Hematopoietic multipotent progenitor cell treated with erythropoietin and hydrocortisone succinate and interleukin-3 and kit ligand, for 17 days (in vitro differentiated cells): ENCODE measurements around the gene ATP5F1B.
"Not testable (repeated sequence)": the region's sequence is repeated elsewhere in the genome, so short reads cannot be mapped to it uniquely, and the experiment has no call there.

Experiments used
- DNase-seq: peaks from one replicate; pipeline ENCODE4 v3.0.0-alpha.2; 2015; ENCODE audit warnings: low spot score

The ATP5F1B gene

GRCh38 chr12:56645717-56646446, at the start of gene ATP5F1B:
ATP5F1B (minus strand) TSS chr12:56645984; CDS start chr12:56645963, 21 bp downstream.
- DNase-seq: peak; percentile 98

DNA sequence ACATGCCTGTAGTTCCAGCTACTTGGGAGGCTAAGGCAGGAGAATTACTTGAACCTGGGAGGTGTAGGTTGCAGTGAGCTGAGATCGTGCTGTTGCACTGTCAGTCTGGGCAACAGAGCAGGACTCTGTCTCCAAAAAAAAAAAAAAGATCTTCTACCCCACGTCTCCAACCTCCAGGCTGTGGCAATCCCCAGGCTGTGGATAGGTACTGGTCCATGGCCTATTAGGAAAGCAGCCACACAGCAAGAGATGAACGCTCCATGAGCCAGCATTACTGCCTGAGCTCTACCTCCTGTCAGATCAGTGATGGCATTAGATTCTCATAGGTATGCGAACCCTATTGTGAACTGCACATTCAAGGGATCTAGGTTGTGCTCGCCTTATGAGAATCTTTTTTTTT, 48.4 kb upstream of the ATP5F1B start:
- no peak for DNase-seq

DNA sequence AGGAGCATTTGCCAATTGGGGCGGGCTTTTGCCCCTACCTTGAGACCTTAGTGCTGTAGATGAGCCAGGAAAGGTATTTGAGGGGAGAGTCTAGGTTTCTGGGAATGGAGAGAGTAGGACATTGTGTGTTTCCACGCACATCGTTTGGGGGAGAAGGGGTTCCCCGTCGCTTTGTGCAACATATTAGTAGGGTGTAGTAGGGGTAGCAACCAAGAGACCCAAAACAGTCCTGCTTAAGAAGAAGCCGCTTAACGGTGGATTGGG, 43.0 kb upstream of the ATP5F1B start:
- DNase-seq: no peak

DNA sequence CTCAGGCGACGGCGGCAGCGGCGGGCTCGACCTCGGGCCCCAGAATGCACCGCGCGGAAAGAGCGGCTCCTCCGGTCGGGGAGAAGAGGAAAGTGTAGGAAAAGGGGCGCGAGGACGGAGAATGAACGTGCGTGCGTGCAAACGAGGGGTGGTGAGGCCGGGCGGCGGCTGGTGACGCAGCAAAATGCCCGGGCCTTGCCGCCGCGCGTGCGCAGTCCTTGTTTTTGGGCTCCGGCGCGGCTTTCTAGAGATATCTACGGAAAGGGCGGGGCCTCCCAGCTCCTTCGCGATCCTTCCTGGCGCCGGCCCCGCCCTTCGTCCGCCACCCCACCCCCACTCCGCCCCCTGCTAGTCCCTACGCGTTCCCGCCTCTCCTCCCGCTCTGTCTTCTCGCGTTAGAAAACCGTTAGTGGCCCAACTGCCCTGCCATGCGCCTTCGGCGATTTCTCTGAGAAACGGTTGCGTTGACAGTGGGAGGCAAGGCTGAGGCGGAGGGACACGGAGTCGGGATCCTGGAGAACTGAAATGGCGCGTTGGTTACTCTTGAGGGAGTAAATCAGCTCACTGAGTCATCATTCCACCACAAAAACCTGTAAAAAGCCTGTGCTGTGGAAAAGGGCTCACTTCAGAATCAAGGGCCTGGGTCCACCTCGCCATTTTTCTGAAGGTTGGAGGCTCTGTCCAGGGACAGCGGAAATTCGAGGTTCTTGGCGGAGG, 42.5 kb upstream of the ATP5F1B start, which contains the start of gene PTGES3:
Gene PTGES3 (minus strand): TSS at position 156 of the 717 bp plus-strand sequence. CDS start 285 bp downstream, outside the sequence.
- DNase-seq: peak; percentile 99

DNA sequence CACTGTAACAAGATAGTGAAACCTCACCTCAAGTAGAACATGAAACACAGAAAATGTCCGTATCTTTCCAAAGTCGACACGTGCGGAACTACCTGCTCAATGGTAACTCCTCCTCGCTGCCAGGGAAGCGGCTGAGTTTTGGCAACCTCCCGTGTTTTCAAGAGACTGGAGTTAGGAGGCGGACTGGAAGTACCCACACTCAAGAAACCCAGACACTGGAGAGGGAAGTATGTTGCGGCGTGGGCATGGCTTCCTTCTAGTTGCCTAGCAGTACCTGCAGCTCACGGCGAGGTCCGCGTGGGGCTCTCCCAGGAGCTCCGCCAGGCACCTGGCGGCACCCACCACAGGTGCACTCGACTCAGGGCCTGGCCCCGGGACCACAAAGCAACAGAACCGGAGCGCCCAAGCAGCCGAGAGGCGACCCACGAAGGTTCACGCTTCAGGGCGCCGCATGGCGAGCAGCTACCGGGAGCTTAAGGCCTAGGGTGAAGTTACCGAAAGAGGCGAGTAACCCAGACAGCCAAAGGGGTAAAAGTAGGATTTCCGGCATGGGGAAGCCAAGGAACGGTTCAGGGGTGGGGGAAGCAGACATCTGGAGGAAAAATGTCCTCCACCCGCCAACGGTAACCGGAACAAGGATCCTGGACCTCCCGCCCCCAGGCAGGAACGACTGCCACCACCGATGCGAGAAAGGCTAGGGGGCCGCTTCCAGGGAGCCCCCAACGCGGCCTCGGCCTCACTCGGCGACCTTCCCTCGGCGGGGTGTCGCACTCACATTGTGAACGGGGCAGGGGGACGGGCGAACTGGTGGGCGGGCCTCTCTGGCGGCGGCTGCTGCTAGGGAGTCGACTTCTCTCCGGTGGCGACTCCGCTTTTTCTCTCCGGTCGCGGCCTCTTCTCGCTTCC, 41.7 kb upstream of the ATP5F1B start:
- no peak for DNase-seq

GRCh38 chr12:56684745-56685359, 39.1 kb upstream of the ATP5F1B start:
- DNase-seq: peak; percentile 53

DNA sequence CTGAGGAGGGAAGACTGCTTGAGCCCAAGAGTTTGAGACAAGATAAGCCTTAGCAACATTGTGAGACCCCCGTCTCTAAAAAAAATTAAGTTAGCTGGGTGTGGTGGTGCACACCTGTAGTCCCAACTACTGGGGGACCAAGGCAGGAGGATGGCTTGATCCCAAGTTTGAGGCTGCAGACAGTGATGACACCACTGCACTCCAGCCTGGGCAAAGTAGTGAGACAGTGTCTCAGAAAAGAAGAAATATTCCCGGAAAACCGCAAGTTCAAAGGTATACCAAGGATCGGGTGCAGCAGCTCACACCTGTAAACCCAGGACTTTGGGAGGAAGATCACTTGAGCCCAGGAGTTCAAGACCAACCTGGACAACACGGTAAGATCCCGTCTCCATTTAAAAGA, 36.5 kb upstream of the ATP5F1B start:
- peak; percentile 7 for DNase-seq

DNA sequence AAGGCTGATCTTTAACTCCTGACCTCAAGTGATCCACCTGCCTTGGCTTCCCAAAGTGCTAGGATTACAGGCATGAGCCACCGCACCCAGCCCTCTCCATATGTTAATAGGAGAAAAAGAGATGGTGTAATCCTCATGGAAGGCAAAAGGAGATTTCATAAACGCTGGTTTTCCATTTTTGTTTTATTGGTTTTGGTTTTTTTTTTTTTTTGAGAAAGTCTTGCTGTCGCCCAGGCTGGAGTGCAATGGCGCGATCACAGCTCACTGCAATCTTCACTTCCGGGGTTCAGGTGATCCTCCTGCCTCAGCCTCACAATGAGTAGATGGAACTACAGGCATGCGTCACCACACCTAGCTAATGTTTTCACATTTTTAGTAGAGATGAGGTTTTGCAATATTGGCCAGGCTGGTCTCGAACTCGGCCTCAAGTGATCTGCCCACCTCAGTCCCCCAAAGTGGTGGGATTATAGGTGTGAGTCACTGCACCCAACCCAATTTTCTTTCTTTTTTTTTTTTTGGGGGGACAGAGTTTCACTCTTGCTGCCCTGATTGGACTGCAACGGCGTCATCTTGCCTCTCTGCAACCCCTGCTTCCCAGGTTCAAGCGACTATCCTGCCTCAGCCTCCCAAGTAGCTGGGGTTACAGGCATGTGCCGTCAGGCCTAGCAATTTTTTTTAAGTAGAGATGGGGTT, 34.2 kb upstream of the ATP5F1B start:
- peak; percentile 7 for DNase-seq

- peak; percentile 7 for DNase-seq
These were observed 33.1 kb upstream of the ATP5F1B start for GRCh38 chr12:56678852-56679251.

DNA sequence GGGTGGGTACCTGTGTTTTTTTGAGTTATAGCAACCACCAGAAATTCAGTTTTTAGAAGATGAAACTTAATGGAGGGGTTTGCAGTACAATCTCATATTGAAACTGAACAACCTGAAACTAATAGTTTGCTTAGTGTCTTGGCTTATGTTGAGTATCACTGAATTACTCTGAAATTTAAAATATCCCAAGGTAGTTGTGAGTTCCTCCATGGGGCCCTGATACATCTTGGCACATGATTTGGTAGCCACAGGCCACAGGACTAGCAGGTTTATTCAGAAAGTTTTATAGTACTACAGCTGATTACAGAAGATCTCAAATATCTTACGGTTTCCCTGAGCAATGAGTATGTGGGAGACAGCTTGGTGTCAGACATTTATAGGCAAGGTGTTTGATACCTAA, 31.9 kb upstream of the ATP5F1B start:
- peak; percentile 8 for DNase-seq

DNA sequence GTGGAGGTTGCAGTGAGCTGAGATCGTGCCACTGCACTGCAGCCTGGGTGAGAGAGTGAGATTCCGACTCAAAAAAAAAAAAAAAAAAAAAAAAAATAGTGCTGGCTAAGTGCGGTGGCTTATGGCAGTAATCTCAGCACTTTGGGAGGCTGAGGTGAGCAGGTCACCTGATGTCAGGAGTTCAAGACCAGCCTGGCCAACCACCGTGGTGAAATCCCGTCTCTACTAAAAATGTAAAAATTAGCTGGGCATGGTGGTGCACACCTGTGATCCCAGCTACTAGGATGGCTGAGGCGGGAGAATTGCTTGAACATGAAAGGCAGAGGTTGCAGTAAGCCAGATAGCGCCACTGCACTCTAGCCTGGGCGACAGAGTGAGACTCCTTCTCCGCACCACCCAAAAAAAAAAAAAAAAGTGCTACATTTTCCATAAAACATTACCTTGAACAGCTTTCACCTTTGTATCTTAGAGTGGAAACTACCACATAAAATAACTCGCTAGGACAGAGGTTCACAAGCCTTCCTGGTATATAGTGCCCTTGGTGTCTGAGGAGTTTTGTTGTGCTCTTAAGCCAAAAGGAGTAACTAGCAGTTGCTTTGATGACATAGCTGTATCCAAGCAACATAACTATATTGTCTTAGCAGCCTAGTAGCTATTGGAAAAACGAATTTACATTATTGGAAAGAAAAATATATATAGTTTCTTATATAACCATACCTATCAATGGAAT, 31.2 kb upstream of the ATP5F1B start:
- DNase-seq: peak; percentile 14

GRCh38 chr12:56671608-56672007, 25.8 kb upstream of the ATP5F1B start:
- DNase-seq: no peak

DNA sequence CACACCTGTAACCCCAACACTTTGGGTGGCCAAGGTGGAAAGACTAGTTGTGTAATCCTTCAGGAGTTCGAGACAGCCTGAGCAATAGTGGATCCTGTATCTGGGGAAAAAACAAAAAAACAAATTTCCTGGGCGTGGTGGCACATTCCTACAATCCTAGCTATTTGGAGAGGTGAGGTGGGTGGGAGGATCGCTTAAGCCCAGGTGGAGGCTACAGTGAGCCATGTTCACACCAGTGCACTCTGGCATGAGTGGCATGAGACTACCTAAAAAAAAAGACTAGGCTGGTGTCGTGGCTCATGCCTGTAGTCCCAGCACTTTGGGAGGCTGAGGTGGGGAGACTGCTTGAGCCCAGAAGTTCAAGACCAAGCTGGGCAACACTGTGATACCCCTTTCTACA, 25.1 kb upstream of the ATP5F1B start:
- DNase-seq: no peak

DNA sequence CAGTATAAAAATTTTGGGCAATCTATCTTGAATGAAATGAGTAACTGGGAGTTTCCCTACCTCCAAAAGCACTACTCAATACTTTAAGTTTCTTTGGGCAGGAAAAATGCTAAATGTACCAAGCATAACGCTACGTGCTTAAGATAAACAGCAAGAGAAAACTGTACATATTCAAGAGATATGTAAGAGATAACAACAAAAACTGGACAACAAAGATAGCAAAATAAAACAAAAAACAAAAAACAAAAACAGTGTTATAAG, 22.3 kb upstream of the ATP5F1B start:
- no peak for DNase-seq

GRCh38 chr12:56661979-56662638, 16.3 kb upstream of the ATP5F1B start:
- no peak for DNase-seq

- no peak for DNase-seq
These were observed 15.8 kb upstream of the ATP5F1B start for GRCh38 chr12:56661560-56661959.

DNA sequence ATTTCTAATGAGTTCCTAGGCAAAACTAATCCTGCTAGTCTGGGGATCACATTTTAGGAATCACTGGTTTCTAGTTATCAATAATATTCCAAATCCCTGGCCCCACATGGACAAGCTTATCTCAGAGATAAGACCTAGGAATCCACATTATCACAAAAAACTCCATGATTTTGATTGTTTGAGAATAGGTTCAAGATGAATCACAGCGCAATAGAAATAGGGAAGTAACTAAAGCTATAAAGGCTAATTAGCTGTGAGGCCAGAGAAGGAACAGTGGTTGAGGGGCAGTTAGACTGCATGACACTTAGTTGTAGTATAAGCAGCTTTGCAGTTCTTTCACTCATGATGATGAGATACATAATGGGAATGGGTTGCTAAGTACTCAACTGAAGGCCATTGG, 13.1 kb upstream of the ATP5F1B start:
- DNase-seq: no peak

GRCh38 chr12:56657416-56658379, 11.9 kb upstream of the ATP5F1B start:
- DNase-seq: no peak

DNA sequence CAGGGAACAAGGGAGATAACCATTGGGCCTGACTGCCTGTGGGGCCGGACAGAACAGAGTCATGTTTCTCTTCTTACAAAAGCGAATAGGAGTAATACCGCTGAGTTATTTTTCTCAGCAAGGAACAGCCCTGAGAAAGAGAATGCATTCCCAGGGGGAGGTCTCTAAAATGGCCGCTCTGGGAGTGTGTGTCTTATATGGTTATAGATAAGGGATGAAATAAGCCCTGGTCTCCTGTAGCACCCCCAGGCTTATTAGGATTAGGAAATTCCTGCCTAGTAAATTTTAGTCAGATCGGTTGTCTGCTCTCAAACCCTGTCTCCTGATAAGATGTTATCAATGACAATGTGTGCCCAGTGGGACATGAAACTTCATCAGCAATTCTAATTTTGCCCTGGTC, 8.0 kb upstream of the ATP5F1B start:
- not testable (repeated sequence) for DNase-seq
